AG10803 (cell line): ENCODE data around the gene NDUFAF2.

ENCODE experiments used
- DNase-seq: peaks from one replicate; pipeline ENCODE4 v3.0.0; 2010; ENCODE audit warnings: low read depth
- H3K4me3 ChIP-seq: 2 replicates; pipeline ENCODE4 v1.5.1; 2011; ENCODE audit warnings: mild to moderate bottlenecking, low read length, control low read depth
- TF ChIP-seq, protein P1 (sequence below): conservative IDR thresholded peaks from 2 replicates; pipeline ENCODE4 v1.5.1; 2011; ENCODE audit warnings: mild to moderate bottlenecking, low read length, control low read depth, inconsistent platforms

The NDUFAF2 gene

GRCh38 chr5:61114441-61114840, 169.4 kb downstream of the NDUFAF2 start:
- TF ChIP-seq, protein P1, sequence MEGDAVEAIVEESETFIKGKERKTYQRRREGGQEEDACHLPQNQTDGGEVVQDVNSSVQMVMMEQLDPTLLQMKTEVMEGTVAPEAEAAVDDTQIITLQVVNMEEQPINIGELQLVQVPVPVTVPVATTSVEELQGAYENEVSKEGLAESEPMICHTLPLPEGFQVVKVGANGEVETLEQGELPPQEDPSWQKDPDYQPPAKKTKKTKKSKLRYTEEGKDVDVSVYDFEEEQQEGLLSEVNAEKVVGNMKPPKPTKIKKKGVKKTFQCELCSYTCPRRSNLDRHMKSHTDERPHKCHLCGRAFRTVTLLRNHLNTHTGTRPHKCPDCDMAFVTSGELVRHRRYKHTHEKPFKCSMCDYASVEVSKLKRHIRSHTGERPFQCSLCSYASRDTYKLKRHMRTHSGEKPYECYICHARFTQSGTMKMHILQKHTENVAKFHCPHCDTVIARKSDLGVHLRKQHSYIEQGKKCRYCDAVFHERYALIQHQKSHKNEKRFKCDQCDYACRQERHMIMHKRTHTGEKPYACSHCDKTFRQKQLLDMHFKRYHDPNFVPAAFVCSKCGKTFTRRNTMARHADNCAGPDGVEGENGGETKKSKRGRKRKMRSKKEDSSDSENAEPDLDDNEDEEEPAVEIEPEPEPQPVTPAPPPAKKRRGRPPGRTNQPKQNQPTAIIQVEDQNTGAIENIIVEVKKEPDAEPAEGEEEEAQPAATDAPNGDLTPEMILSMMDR: no peak
- no peak for DNase-seq

DNA sequence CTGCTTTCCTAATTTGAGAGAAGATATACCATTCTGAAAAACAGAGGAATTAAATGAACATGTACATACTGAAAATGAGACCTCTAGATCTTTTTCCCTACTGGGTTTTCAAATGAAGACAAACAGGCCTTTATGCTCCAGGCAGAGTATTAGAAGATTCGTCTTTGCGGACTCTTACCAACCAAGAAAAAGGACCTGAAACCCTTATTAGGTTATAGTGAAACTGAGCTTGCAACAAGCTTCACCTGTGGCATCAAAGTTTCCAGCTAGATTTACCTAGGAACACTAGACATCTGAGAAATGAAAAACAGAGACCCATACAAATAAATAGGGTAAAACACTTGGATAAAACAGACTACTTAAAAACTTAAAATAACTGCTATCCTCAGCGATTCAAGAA, 171.0 kb downstream of the NDUFAF2 start:
- no peak overlapping the region for H3K4me3 ChIP-seq
- TF ChIP-seq, protein P1: no peak
- no peak for DNase-seq

More at GRCh38 chr5:61114441-61114840, 169.4 kb downstream of the NDUFAF2 start:
- H3K4me3 ChIP-seq: no peak overlapping the region

DNA sequence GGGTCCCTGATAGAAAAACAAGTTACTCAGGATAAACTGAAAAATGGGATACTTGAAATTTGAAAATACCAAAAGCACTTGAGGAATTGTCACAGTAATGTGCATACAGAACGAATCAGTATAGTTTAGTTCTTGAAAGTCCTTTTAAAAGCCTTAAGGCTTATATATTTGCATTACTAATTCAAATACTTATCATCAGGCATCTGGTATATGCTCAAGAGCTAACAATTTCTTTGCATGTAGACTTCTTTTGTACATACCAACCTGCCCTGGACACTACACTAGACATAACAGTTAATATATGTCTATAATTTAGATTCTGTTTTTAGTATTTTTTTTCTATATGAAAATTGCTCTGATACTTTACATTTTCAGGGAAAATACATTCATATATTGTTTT, 174.1 kb downstream of the NDUFAF2 start:
- TF ChIP-seq, protein P1: no peak
- no peak for DNase-seq
- H3K4me3 ChIP-seq: no peak overlapping the region

DNA sequence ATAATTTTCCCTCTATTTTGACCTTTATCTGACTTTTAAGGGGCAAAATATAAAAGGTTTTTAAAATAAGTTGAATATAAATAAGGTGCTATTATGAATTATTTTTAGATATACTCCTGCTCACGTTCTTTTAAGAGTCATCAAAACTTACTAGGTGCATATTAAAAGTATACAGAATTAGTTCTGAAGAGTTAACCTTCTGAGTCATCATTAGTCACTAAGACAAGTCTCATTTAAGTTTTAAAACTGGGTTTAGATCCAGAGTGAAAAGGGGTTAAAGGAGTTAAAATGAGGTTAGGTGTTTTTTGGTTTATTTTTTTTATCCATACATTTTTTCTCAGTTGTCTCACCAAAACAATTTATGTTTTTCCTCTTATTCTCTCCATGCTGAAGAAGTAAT, 175.5 kb downstream of the NDUFAF2 start:
- TF ChIP-seq, protein P1: no peak
- H3K4me3 ChIP-seq: no peak overlapping the region
- DNase-seq: no peak

- no peak for DNase-seq
- TF ChIP-seq, protein P1: no peak
- H3K4me3 ChIP-seq: no peak overlapping the region
Observed at GRCh38 chr5:61123145-61123544, 178.1 kb downstream of the NDUFAF2 start.

DNA sequence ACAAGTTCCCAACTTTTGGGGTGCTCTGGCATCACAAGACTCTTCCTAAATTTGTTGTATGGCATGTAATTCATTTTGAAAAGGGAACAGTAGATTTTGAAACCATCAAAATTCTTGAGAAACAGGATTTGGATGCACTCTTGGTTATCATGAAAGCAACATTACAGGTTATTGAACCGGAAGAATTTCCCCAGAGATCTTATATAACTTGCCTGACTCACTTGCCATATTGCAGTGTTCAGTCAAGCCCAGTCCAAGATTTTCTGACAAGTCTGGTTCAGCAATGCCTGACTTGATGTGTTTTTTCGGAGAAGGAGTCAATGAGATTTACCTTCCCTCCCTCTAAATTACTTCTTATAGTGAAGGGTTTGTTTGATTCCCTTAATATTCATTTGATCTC, 185.3 kb downstream of the NDUFAF2 start:
- TF ChIP-seq, protein P1: no peak
- DNase-seq: no peak
- no peak overlapping the region for H3K4me3 ChIP-seq

- H3K4me3 ChIP-seq: no peak overlapping the region
- TF ChIP-seq, protein P1: peak; percentile 17; the same call in 1 of the 2 replicates
- peak; percentile 75 for DNase-seq
Observed at GRCh38 chr5:61132559-61132958, 187.6 kb downstream of the NDUFAF2 start.
